ENCODE measurements around the gene ACER1.
"Not testable (repeated sequence)": the region's sequence is repeated elsewhere in the genome, so short reads cannot be mapped to it uniquely, and the experiment has no call there.

The ACER1 gene

GRCh38 chr19:6286676-6287075 lies 46.7 kb downstream of the ACER1 start:
- no peak for DNase-seq

- not testable (repeated sequence) for DNase-seq
Measured at GRCh38 chr19:6282393-6282792, 51.0 kb downstream of the ACER1 start.

- DNase-seq, result peak; percentile 97
Measured at GRCh38 chr19:6279931-6280591, 53.4 kb downstream of the ACER1 start, which contains the start of gene MLLT1. Gene MLLT1, minus strand, starts transcription at chr19:6279975. Its CDS starts 191 bp downstream, at chr19:6279784.

GRCh38 chr19:6279620-6279930 lies 53.8 kb downstream of the ACER1 start:
- DNase-seq, result no peak

- no peak for DNase-seq
Measured at GRCh38 chr19:6278740-6279619, 54.4 kb downstream of the ACER1 start.

- DNase-seq, result no peak
Measured at GRCh38 chr19:6278051-6278450, 55.4 kb downstream of the ACER1 start.

GRCh38 chr19:6276447-6276846 lies 57.0 kb downstream of the ACER1 start:
- no peak for DNase-seq

GRCh38 chr19:6275170-6275744 lies 58.2 kb downstream of the ACER1 start:
- DNase-seq, result no peak

GRCh38 chr19:6274756-6275155 lies 58.7 kb downstream of the ACER1 start:
- no peak for DNase-seq

- DNase-seq, result no peak
Measured at GRCh38 chr19:6273701-6274601, 59.5 kb downstream of the ACER1 start.

GRCh38 chr19:6272913-6273600 lies 60.4 kb downstream of the ACER1 start:
- no peak for DNase-seq

- no peak for DNase-seq
Measured at GRCh38 chr19:6272411-6272791, 61.0 kb downstream of the ACER1 start.

- DNase-seq, result no peak
Measured at GRCh38 chr19:6271721-6272410, 61.5 kb downstream of the ACER1 start.

GRCh38 chr19:6271251-6271650 lies 62.2 kb downstream of the ACER1 start:
- DNase-seq, result no peak

- no peak for DNase-seq
Measured at GRCh38 chr19:6270822-6271221, 62.6 kb downstream of the ACER1 start.

- no peak for DNase-seq
Measured at GRCh38 chr19:6270076-6270745, 63.2 kb downstream of the ACER1 start.

- DNase-seq, result no peak
Measured at GRCh38 chr19:6269101-6269886, 64.1 kb downstream of the ACER1 start.

- DNase-seq, result no peak
Measured at GRCh38 chr19:6268382-6268771, 65.0 kb downstream of the ACER1 start.

GRCh38 chr19:6267552-6268381 lies 65.6 kb downstream of the ACER1 start:
- no peak for DNase-seq
